Stimulated activated CD4-positive, alpha-beta T cell treated with anti-CD3 and anti-CD28 coated beads, TNF-alpha, amount 100 ng/mL, for 48 hours (primary cell): ENCODE measurements around the gene UROC1.

ENCODE experiments used
- DNase-seq, 3 donors: peaks; one replicate each; pipeline ENCODE4 v3.0.0-alpha.2; 2020; ENCODE audit warnings: low read depth in 3 of 3

Gene UROC1

GRCh38 chr3:126494970-126495230 is 22.7 kb downstream of the UROC1 start:
- DNase-seq = no peak

GRCh38 chr3:126494204-126494969 is 23.2 kb downstream of the UROC1 start:
- no peak for DNase-seq

- no peak for DNase-seq
Observed at GRCh38 chr3:126493739-126494138, 23.8 kb downstream of the UROC1 start.

- no peak for DNase-seq
Observed at GRCh38 chr3:126493051-126493450, 24.5 kb downstream of the UROC1 start.

GRCh38 chr3:126491221-126492013 is 26.2 kb downstream of the UROC1 start:
- no peak for DNase-seq

- DNase-seq = no peak
Observed at GRCh38 chr3:126490619-126491018, 27.0 kb downstream of the UROC1 start.

- DNase-seq = no peak
Observed at GRCh38 chr3:126488886-126489569, 28.5 kb downstream of the UROC1 start.

- DNase-seq = no peak
Observed at GRCh38 chr3:126488185-126488584, 29.4 kb downstream of the UROC1 start.

GRCh38 chr3:126487151-126487771 is 30.3 kb downstream of the UROC1 start:
- DNase-seq = no peak

GRCh38 chr3:126486360-126486847 is 31.2 kb downstream of the UROC1 start:
- no peak for DNase-seq

GRCh38 chr3:126485956-126486355 is 31.6 kb downstream of the UROC1 start:
- DNase-seq = no peak

- no peak for DNase-seq
Observed at GRCh38 chr3:126485176-126485897, 32.2 kb downstream of the UROC1 start.

- no peak for DNase-seq
Observed at GRCh38 chr3:126484662-126485061, 32.9 kb downstream of the UROC1 start.

GRCh38 chr3:126484148-126484547 is 33.4 kb downstream of the UROC1 start:
- DNase-seq = no peak

- no peak for DNase-seq
Observed at GRCh38 chr3:126483321-126483761, 34.2 kb downstream of the UROC1 start.

- DNase-seq = no peak
Observed at GRCh38 chr3:126482503-126483255, 34.9 kb downstream of the UROC1 start.

GRCh38 chr3:126481808-126482502 is 35.6 kb downstream of the UROC1 start:
- DNase-seq = no peak

GRCh38 chr3:126480861-126481260 is 36.7 kb downstream of the UROC1 start:
- DNase-seq = no peak

- DNase-seq = no peak
Observed at GRCh38 chr3:126480206-126480605, 37.4 kb downstream of the UROC1 start.

- no peak for DNase-seq
Observed at GRCh38 chr3:126479642-126480041, 37.9 kb downstream of the UROC1 start.
